CD4-positive, alpha-beta memory T cell (primary cell): ENCODE data around the gene CCDC39. TPM values are rescaled to one million over a fixed set of nuclear protein-coding genes. Genes with fewer than 3 reads are reported as not detected.
"Not testable (repeated sequence)": the region's sequence is repeated elsewhere in the genome, so short reads cannot be mapped to it uniquely, and the experiment has no call there.

Experiments used
- CTCF ChIA-PET: fragments of 350-600 bp; sonication (Branson Sonifier 250); formaldehyde crosslinking; loops from one replicate; lab custom pipeline; 2021; ENCODE audit warnings: inconsistent platforms; ENCODE audit not compliant: partially characterized antibody; lab: Charles Lee
- POLR2A ChIA-PET: fragments of 350-600 bp; sonication (Branson Sonifier 250); formaldehyde crosslinking; loops from one replicate; lab custom pipeline; 2021; ENCODE audit not compliant: partially characterized antibody; lab: Charles Lee
- DNase-seq, 5 donors: peaks; one replicate each; pipeline versions ENCODE4 v3.0.0 to v3.0.0-alpha.2; 2020 to 2022; ENCODE audit warnings: mixed read lengths in 1 of 5
- H3K27ac ChIP-seq: one replicate; pipeline ENCODE4 v1.7.0; 2013; ENCODE audit warnings: low read depth, low read length
- H3K27me3 ChIP-seq: 2 replicates; pipeline ENCODE4 v1.7.0; 2013; ENCODE audit warnings: mild to moderate bottlenecking, low read length, moderate library complexity; ENCODE audit not compliant: insufficient read depth
- H3K36me3 ChIP-seq: 2 replicates; pipeline ENCODE4 v1.7.0; 2013; ENCODE audit warnings: mild to moderate bottlenecking, low read length, moderate library complexity; ENCODE audit not compliant: insufficient read depth
- H3K4me1 ChIP-seq: 2 replicates; pipeline ENCODE4 v1.7.0; 2013; ENCODE audit warnings: mild to moderate bottlenecking, low read length, moderate library complexity; ENCODE audit not compliant: insufficient read depth
- H3K4me3 ChIP-seq, 2 donors: one replicate each; pipeline ENCODE4 v1.7.0; 2013; ENCODE audit warnings: low read length in 2 of 2, mild to moderate bottlenecking in 1 of 2
- H3K9me3 ChIP-seq, 2 donors: one replicate each; pipeline ENCODE4 v1.7.0; 2013; ENCODE audit warnings: low read length in 2 of 2, control low read depth in 1 of 2; ENCODE audit not compliant: control insufficient read depth in 1 of 2
- H3K27ac Mint-ChIP-seq, 7 donors: one replicate each; pipeline ENCODE4 v1.8.0; 2020 to 2021; ENCODE audit warnings: mixed read lengths in 7 of 7, mild to moderate bottlenecking in 6 of 7, inconsistent platforms in 3 of 7, moderate library complexity in 3 of 7
- H3K27me3 Mint-ChIP-seq, 2 donors: one replicate each; pipeline ENCODE4 v1.8.0; 2020 to 2021; ENCODE audit warnings: mixed read lengths in 2 of 2
- H3K36me3 Mint-ChIP-seq, 2 donors: one replicate each; pipeline ENCODE4 v1.8.0; 2020 to 2021; ENCODE audit warnings: mixed read lengths in 2 of 2, inconsistent platforms in 1 of 2, mild to moderate bottlenecking in 1 of 2
- H3K4me1 Mint-ChIP-seq, 4 donors: one replicate each; pipeline ENCODE4 v1.8.0; 2020 to 2021; ENCODE audit warnings: mixed read lengths in 4 of 4, mild to moderate bottlenecking in 1 of 4
- H3K4me3 Mint-ChIP-seq, 8 donors: one replicate each; pipeline ENCODE4 v1.8.0; 2020 to 2021; ENCODE audit warnings: mixed read lengths in 8 of 8, mild to moderate bottlenecking in 7 of 8, moderate library complexity in 6 of 8, inconsistent platforms in 3 of 8
- H3K9me3 Mint-ChIP-seq, 8 donors: one replicate each; pipeline ENCODE4 v1.8.0; 2020 to 2021; ENCODE audit warnings: mixed read lengths in 8 of 8, mild to moderate bottlenecking in 5 of 8, inconsistent platforms in 3 of 8, moderate library complexity in 1 of 8
- intact Hi-C: fragments of 100-400 bp; cut with micrococcal nuclease; formaldehyde crosslinking; loops from one replicate; pipeline ENCODE4 v1.15.1; 2023
- polyA plus RNA-seq, 2 donors: library from polyadenylated mRNA; unstranded; fragments of 300-500 nt; fragmentation: Illumina TruSeq; gene quantifications; one replicate each; pipeline ENCODE4 v1.2.3, GENCODE V29; 2021
- total RNA-seq, 2 experiments: library from RNA; stranded (reverse); gene quantifications; one replicate each; pipeline ENCODE4 v1.2.3, GENCODE V29; 2021

CCDC39 gene
- total and polyA plus RNA-seq, 4 experiments from 2014 or later: 0.29 TPM; not detected in 3

DNA sequence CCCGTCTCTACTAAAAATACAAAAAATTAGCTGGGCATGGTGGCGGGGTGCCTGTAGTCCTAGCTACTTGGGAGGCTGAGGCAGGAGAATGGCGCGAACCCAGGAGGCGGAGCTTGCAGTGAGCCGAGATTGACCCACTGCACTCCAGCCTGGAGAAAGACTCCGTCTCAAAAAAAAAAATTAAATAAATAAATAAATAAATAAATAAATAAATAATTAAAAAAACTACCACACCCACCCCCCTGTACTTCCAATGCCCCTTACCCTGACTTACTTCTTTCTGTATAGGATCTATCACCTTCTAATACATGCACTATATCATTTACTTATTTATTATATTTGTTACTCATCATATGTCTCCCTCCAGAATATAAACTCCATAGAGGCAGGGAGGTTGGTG lies 85.7 kb downstream of the CCDC39 start:
- H3K36me3 ChIP-seq, H3K27ac Mint-ChIP-seq, H3K4me3 Mint-ChIP-seq, H3K4me1 Mint-ChIP-seq, H3K4me1 ChIP-seq, POLR2A ChIA-PET, H3K27me3 ChIP-seq, intact Hi-C loops, H3K36me3 Mint-ChIP-seq, H3K9me3 ChIP-seq, DNase-seq, CTCF ChIA-PET, H3K27ac ChIP-seq, H3K9me3 Mint-ChIP-seq, H3K4me3 ChIP-seq: not testable (repeated sequence)
- H3K27me3 Mint-ChIP-seq: peaks cover 28 to 30% of the 10 kb centered on the region in 2 donors

DNA sequence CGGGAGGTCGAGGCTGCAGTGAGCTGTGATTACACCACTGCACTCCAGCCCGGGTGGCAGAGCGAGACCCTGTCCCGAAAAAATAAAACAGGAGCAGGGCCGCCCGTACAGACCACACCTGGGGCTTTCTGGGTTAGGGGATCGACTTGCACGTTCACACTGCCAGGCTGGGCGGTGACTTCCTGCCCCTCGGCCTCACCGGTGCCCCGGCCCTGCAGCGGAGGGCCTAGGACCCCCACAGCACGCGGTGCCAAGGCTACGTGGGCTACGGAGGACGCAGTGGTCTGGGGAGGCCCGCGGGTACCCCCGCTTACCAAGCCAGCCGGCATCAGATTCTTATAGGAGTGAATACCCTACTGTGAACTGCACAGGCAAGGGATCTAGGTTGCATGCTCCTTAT lies 88.9 kb downstream of the CCDC39 start:
- H3K27me3 Mint-ChIP-seq: peaks cover 28 to 38% of the 10 kb centered on the region in 2 donors
- ChIA-PET CTCF (no interaction called here), POLR2A (no interaction called here)
- intact Hi-C loops: no loop called here
- no peak overlapping the region for H3K27ac Mint-ChIP-seq
- no peaks in the 10 kb centered on the region for H3K36me3 ChIP-seq
- H3K4me3 Mint-ChIP-seq: no peak overlapping the region
- no peaks in the 10 kb centered on the region for H3K4me1 Mint-ChIP-seq
- no peaks in the 10 kb centered on the region for H3K4me1 ChIP-seq
- no peaks in the 10 kb centered on the region for H3K36me3 Mint-ChIP-seq
- peaks cover 6% of the 10 kb centered on the region for H3K27me3 ChIP-seq
- H3K9me3 ChIP-seq: no peaks in the 10 kb centered on the region
- peaks cover 0 to 1% (median 0%) of the 10 kb centered on the region in 8 donors for H3K9me3 Mint-ChIP-seq
- no peak overlapping the region for H3K27ac ChIP-seq
- DNase-seq: no peak
- H3K4me3 ChIP-seq: no peak overlapping the region

DNA sequence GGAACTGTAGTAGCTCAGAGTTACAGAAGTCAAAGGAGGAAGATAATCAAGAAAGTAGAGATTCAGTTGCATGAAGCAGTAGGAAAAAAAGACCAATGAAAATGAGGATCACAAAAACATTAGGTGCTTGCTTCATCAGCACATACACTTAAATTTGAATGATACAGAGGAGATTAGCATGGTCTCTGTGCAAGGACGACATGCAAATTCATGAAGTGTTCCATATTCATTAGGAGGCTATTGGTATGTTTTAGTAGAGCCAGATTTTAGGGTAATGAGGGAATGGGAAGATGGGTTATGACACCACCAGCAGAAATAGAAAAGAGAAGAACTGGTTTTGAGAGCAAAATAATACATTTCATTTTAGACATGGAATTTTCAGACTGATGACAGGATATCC lies 98.4 kb downstream of the CCDC39 start:
- H3K36me3 Mint-ChIP-seq: no peaks in the 10 kb centered on the region
- no peaks in the 10 kb centered on the region for H3K4me1 Mint-ChIP-seq
- no peak overlapping the region for H3K27ac Mint-ChIP-seq
- ChIA-PET CTCF (no interaction called here), POLR2A (no interaction called here)
- peaks cover 16 to 23% of the 10 kb centered on the region in 2 donors for H3K27me3 Mint-ChIP-seq
- Histone ChIP-seq H3K4me3 (no peak overlapping the region), H3K9me3 (no peaks in the 10 kb centered on the region), H3K27me3 (no peaks in the 10 kb centered on the region), H3K4me1 (no peaks in the 10 kb centered on the region), H3K36me3 (no peaks in the 10 kb centered on the region), H3K27ac (no peak overlapping the region)
- peaks cover 0 to 3% (median 0%) of the 10 kb centered on the region in 8 donors for H3K9me3 Mint-ChIP-seq
- intact Hi-C loops: no loop called here
- no peak overlapping the region for H3K4me3 Mint-ChIP-seq
- DNase-seq: no peak

DNA sequence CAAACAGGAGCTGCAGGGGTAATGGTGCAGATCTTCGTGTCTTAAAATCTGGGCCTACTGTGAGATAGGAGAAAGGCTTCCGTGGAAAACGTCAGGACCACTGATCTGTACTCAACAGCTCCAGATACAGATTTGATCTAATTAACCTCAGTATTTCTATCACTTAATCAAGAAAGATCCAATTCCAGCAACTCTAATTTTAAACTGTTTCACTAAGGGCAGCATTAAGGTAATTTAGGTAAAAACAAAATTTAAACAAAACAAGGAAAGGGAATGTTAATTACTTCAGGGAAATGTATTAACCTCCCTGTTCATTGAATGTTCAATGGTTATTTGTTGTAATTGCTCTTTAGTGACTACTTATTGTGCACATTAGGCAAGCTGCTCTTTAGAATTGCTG lies 103.7 kb downstream of the CCDC39 start:
- Histone ChIP-seq H3K36me3 (no peaks in the 10 kb centered on the region), H3K27me3 (no peaks in the 10 kb centered on the region), H3K9me3 (no peaks in the 10 kb centered on the region), H3K4me3 (no peak overlapping the region), H3K27ac (no peak overlapping the region), H3K4me1 (no peaks in the 10 kb centered on the region)
- CTCF ChIA-PET: no interaction called here
- no peaks in the 10 kb centered on the region for H3K4me1 Mint-ChIP-seq
- H3K9me3 Mint-ChIP-seq: peaks cover 0 to 2% (median 0%) of the 10 kb centered on the region in 8 donors
- intact Hi-C loops: no loop called here
- POLR2A ChIA-PET: no interaction called here
- H3K27me3 Mint-ChIP-seq: peaks cover 1 to 5% of the 10 kb centered on the region in 2 donors
- no peak overlapping the region for H3K4me3 Mint-ChIP-seq
- no peaks in the 10 kb centered on the region for H3K36me3 Mint-ChIP-seq
- no peak for DNase-seq
- H3K27ac Mint-ChIP-seq: no peak overlapping the region

DNA sequence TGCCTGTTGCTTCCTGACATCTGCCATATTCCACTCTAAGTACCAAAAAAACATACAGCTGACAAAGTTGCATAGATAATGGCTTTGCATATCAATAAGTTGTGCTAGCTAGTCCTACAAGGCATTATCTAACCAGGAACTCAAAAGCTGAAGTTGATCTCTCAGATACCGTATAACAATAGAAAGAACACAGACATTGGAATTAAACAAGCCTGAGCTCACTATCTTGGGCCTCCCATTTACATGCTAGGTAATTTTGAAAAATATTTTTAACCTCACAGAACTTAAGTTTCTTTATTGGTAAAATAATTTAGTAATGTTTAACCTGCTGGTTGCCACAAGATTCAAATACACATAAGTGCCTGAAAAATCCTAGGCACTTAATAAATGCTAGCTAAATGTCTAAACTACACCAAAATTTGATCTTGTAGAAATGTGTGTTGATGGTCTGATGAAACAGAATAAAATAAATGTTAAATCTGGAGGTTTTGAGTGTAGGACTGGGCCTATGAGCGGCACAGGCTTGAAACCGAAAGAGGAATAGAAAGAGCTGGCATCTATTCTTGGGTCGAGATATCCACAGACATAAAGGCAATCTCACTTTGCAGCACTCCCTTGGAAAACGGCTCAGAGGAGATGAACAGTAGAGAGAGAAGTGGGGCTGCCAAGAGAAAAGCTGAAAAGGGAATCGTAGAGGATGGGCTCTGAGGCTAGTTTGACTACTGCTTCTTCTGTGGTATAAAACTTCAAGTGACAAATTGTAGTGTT lies 107.3 kb downstream of the CCDC39 start:
- peaks cover 0 to 2% (median 0%) of the 10 kb centered on the region in 8 donors for H3K9me3 Mint-ChIP-seq
- no peak overlapping the region for H3K27ac Mint-ChIP-seq
- no peak for DNase-seq
- Histone ChIP-seq H3K4me3 (no peak overlapping the region), H3K9me3 (no peaks in the 10 kb centered on the region), H3K27me3 (no peaks in the 10 kb centered on the region), H3K36me3 (no peaks in the 10 kb centered on the region), H3K4me1 (no peaks in the 10 kb centered on the region), H3K27ac (no peak overlapping the region)
- peaks cover 4 to 9% of the 10 kb centered on the region in 2 donors for H3K27me3 Mint-ChIP-seq
- no peaks in the 10 kb centered on the region for H3K36me3 Mint-ChIP-seq
- ChIA-PET CTCF (no interaction called here), POLR2A (no interaction called here)
- no peaks in the 10 kb centered on the region for H3K4me1 Mint-ChIP-seq
- intact Hi-C loops: no loop called here
- no peak overlapping the region for H3K4me3 Mint-ChIP-seq

DNA sequence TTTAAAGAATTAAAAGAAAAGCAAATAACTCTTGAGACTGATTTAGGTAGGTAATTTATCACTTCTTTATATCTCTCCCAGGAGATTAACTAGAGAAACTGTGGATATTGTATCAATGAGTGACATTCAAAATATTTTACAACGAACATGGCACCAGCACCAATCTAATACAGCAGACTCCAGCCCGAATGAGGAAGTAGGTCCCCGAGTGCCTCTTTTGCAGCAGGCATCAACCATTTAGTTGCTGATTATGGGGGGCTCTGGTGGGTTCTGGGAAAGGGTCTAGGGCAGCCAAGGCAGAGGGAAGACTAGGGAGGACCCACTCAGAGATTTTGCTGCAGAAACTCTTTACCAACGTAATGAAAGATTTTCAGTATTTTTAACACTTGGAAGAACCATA lies 109.1 kb downstream of the CCDC39 start:
- POLR2A ChIA-PET: no interaction called here
- Mint-ChIP-seq H3K9me3 (peaks cover 0 to 4% (median 0%) of the 10 kb centered on the region in 8 donors), H3K27ac (no peak overlapping the region)

DNA sequence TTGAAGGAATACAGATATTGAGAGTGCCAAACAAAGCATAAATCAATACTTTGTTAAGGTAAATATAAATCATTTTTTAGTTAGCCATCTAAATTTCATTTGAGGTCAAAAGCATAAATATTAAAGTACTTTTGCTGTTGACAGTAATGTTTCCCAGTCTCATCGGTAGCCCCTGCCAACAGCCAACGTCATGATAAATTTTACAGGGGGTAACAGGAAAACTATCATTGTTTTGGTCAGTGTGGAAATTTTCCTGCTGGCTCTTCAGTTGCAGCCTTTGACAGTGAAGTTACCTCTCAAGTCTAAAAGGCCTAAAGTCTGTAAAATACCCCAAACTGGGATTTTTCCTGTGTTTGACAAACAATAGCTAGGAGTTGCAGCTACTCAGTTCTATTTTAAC lies 114.6 kb downstream of the CCDC39 start:
- Histone ChIP-seq H3K4me3 (no peak overlapping the region), H3K36me3 (no peaks in the 10 kb centered on the region), H3K27ac (no peak overlapping the region), H3K27me3 (no peaks in the 10 kb centered on the region), H3K4me1 (no peaks in the 10 kb centered on the region), H3K9me3 (no peaks in the 10 kb centered on the region)
- no peak for DNase-seq
- Mint-ChIP-seq H3K4me1 (peaks cover 0 to 2% (median 0%) of the 10 kb centered on the region in 4 donors), H3K4me3 (no peak overlapping the region), H3K27me3 (peaks cover 6% of the 10 kb centered on the region in 2 donors), H3K36me3 (no peaks in the 10 kb centered on the region), H3K27ac (no peak overlapping the region), H3K9me3 (peaks cover 0 to 10% (median 3%) of the 10 kb centered on the region in 8 donors)
- ChIA-PET CTCF (no interaction called here), POLR2A (no interaction called here)
- intact Hi-C loops: no loop called here

More for the DNA sequence above, 109.1 kb downstream of the CCDC39 start:
- DNase-seq: no peak
- Histone ChIP-seq H3K27me3 (no peaks in the 10 kb centered on the region), H3K4me3 (no peak overlapping the region), H3K9me3 (no peaks in the 10 kb centered on the region), H3K4me1 (no peaks in the 10 kb centered on the region), H3K27ac (no peak overlapping the region), H3K36me3 (no peaks in the 10 kb centered on the region)
- CTCF ChIA-PET: no interaction called here
- peaks cover 4 to 6% of the 10 kb centered on the region in 2 donors for H3K27me3 Mint-ChIP-seq
- H3K4me1 Mint-ChIP-seq: peaks cover 0 to 2% (median 0%) of the 10 kb centered on the region in 4 donors
- H3K36me3 Mint-ChIP-seq: no peaks in the 10 kb centered on the region
- no peak overlapping the region for H3K4me3 Mint-ChIP-seq
- intact Hi-C loops: no loop called here
